ENCODE measurements around the gene COL7A1. TPM values are rescaled to one million over a fixed set of nuclear protein-coding genes. Genes with fewer than 3 reads are reported as not detected.

The COL7A1 gene
- total RNA-seq, result 10 to 100 TPM in 2 of 4 donors, 1 to 10 TPM in 2; 4.8 to 19.1 (median 12.9) TPM

GRCh38 chr3:48595075-48595525 lies at the start of gene COL7A1:
COL7A1 (minus strand) TSS chr3:48595329; CDS start chr3:48595159, 170 bp downstream.
- Histone ChIP-seq H3K4me3 (peak within 1 kb of the TSS; percentile 3 to 44 (median 22)), H3K4me1 (peaks cover 9 to 41% (median 24%) of the 10 kb centered on the region in 4 donors), H3K27ac (peak within 1 kb of the TSS; percentile 71 to 78 (median 73)), H3K27me3 (peaks cover 15% of the 10 kb centered on the region), H3K9me3 (no peaks in the 10 kb centered on the region), H3K36me3 (peaks cover 0 to 11% (median 5%) of the 10 kb centered on the region in 4 donors)
- 11% methylated on average over 27 of the region's 35 CpGs; no CpG with 5 or more reads in 1 of the 2 donors for WGBS, 2 donors (ENCODE audit: low coverage in 1 of 2)
- in situ Hi-C loops (cut with MboI; ENCODE audit: low pct_ligation_motif_present in 1 of 4, low pct_unique_long_range_greater_than_20kb in 1 of 4, low sequenced_read_pairs in 3 of 4), result no loop called here
- intact Hi-C loops (cut with DNase I; ENCODE audit: low total_unique reads), result no loop called here
- TF ChIP-seq EP300 (IDR thresholded peaks at IDR 0.05; ENCODE audit: low read depth) (no peak), POLR2A (IDR thresholded peaks at IDR 0.05) (no peak), CTCF (IDR thresholded peaks at IDR 0.05) (no peak), POLR2AphosphoS5 (IDR thresholded peaks at IDR 0.05) (no peak)
- DNase-seq, result no peak

GRCh38 chr3:48642605-48643004 lies 47.5 kb upstream of the COL7A1 start:
- no peaks in the 10 kb centered on the region for H3K27me3 ChIP-seq
- TF ChIP-seq EP300 (IDR thresholded peaks at IDR 0.05; ENCODE audit: low read depth), result no peak
- no peak for TF ChIP-seq CTCF (IDR thresholded peaks at IDR 0.05)
- no peak for TF ChIP-seq POLR2AphosphoS5 (IDR thresholded peaks at IDR 0.05)
- TF ChIP-seq POLR2A (IDR thresholded peaks at IDR 0.05), result no peak
- no peak overlapping the region for H3K4me3 ChIP-seq
- in situ Hi-C loops (cut with MboI; ENCODE audit: low pct_ligation_motif_present in 1 of 4, low pct_unique_long_range_greater_than_20kb in 1 of 4, low sequenced_read_pairs in 3 of 4) (no loop called here), intact Hi-C loops (cut with DNase I; ENCODE audit: low total_unique reads) (no loop called here)
- no peaks in the 10 kb centered on the region for H3K4me1 ChIP-seq
- DNase-seq, result no peak
- no peak overlapping the region for H3K27ac ChIP-seq
- H3K9me3 ChIP-seq, result no peaks in the 10 kb centered on the region
- WGBS, 2 donors (ENCODE audit: low coverage in 1 of 2), result 92% methylated on average over 12 of the region's 12 CpGs; no CpG with 5 or more reads in 1 of the 2 donors
- H3K36me3 ChIP-seq, result no peaks in the 10 kb centered on the region

GRCh38 chr3:48641396-48641795 lies 46.3 kb upstream of the COL7A1 start:
- no peaks in the 10 kb centered on the region for H3K27me3 ChIP-seq
- WGBS, 2 donors (ENCODE audit: low coverage in 1 of 2), result 85% methylated on average over 3 of the region's 3 CpGs; no CpG with 5 or more reads in 1 of the 2 donors
- H3K27ac ChIP-seq, result no peak overlapping the region
- TF ChIP-seq POLR2A (IDR thresholded peaks at IDR 0.05) (no peak), POLR2AphosphoS5 (IDR thresholded peaks at IDR 0.05) (no peak)
- DNase-seq, result no peak
- H3K4me1 ChIP-seq, result peaks cover 2 to 6% (median 3%) of the 10 kb centered on the region in 4 donors
- intact Hi-C loops (cut with DNase I; ENCODE audit: low total_unique reads) (no loop called here), in situ Hi-C loops (cut with MboI; ENCODE audit: low pct_ligation_motif_present in 1 of 4, low pct_unique_long_range_greater_than_20kb in 1 of 4, low sequenced_read_pairs in 3 of 4) (no loop called here)
- H3K9me3 ChIP-seq, result no peaks in the 10 kb centered on the region
- H3K36me3 ChIP-seq, result no peaks in the 10 kb centered on the region
- no peak overlapping the region for H3K4me3 ChIP-seq

GRCh38 chr3:48639944-48640606 lies 44.9 kb upstream of the COL7A1 start:
- H3K27ac ChIP-seq, result no peak overlapping the region
- no peaks in the 10 kb centered on the region for H3K9me3 ChIP-seq
- peaks cover 8 to 13% (median 9%) of the 10 kb centered on the region in 4 donors for H3K4me1 ChIP-seq
- no peaks in the 10 kb centered on the region for H3K36me3 ChIP-seq
- TF ChIP-seq POLR2AphosphoS5 (IDR thresholded peaks at IDR 0.05) (no peak), CTCF (IDR thresholded peaks at IDR 0.05) (no peak), EP300 (IDR thresholded peaks at IDR 0.05; ENCODE audit: low read depth) (no peak), POLR2A (IDR thresholded peaks at IDR 0.05) (no peak)
- H3K4me3 ChIP-seq, result no peak overlapping the region
- intact Hi-C loops (cut with DNase I; ENCODE audit: low total_unique reads), result no loop called here
- in situ Hi-C loops (cut with MboI; ENCODE audit: low pct_ligation_motif_present in 1 of 4, low pct_unique_long_range_greater_than_20kb in 1 of 4, low sequenced_read_pairs in 3 of 4), result no loop called here
- no peak for DNase-seq
- no peaks in the 10 kb centered on the region for H3K27me3 ChIP-seq
- 89% methylated on average over 30 of the region's 38 CpGs; no CpG with 5 or more reads in 1 of the 2 donors for WGBS, 2 donors (ENCODE audit: low coverage in 1 of 2)
